NCI-H446 (cell line): ENCODE measurements around the gene ENAH.

Experiments used
- DNase-seq, 2 experiments: peaks; one replicate each; lab custom pipeline; 2025; lab: John Stamatoyannopoulos, UW

Gene ENAH

GRCh38 chr1:225471453-225472301 is 181.2 kb downstream of the ENAH start:
- DNase-seq = no peak

GRCh38 chr1:225471109-225471452 is 181.8 kb downstream of the ENAH start:
- DNase-seq = no peak

GRCh38 chr1:225470211-225471108 is 182.5 kb downstream of the ENAH start:
- DNase-seq = peak in 1 of 2 experiments; percentile 10

- DNase-seq = no peak
Measured at GRCh38 chr1:225469051-225469450, 183.9 kb downstream of the ENAH start.

- no peak for DNase-seq
Measured at GRCh38 chr1:225468270-225469020, 184.5 kb downstream of the ENAH start.

- no peak for DNase-seq
Measured at GRCh38 chr1:225467193-225468020, 185.5 kb downstream of the ENAH start.

- DNase-seq = no peak
Measured at GRCh38 chr1:225466848-225467192, 186.1 kb downstream of the ENAH start.

GRCh38 chr1:225465793-225466517 is 187.0 kb downstream of the ENAH start:
- no peak for DNase-seq

- no peak for DNase-seq
Measured at GRCh38 chr1:225464851-225465792, 187.8 kb downstream of the ENAH start.

GRCh38 chr1:225462714-225463574 is 190.0 kb downstream of the ENAH start:
- peak; percentile 43 to 69 for DNase-seq

- no peak for DNase-seq
Measured at GRCh38 chr1:225462429-225462713, 190.6 kb downstream of the ENAH start.

GRCh38 chr1:225461533-225462428 is 191.1 kb downstream of the ENAH start:
- peak in 1 of 2 experiments; percentile 72 for DNase-seq

GRCh38 chr1:225460737-225461532 is 192.0 kb downstream of the ENAH start:
- DNase-seq = no peak

- DNase-seq = peak in 1 of 2 experiments; percentile 40
Measured at GRCh38 chr1:225460021-225460736, 192.7 kb downstream of the ENAH start.

- DNase-seq = no peak
Measured at GRCh38 chr1:225458222-225458631, 194.7 kb downstream of the ENAH start.

- DNase-seq = no peak
Measured at GRCh38 chr1:225454733-225455132, 198.2 kb downstream of the ENAH start.
